Testis (tissue), 2 donors: ENCODE data around the gene CNOT8.

ENCODE experiments used
- CTCF ChIP-seq, 3 experiments: fragments of 450-650 bp in 2 of 3; fragments of 200-600 bp in 1 of 3; sonication (generic) in 1 of 3; IDR thresholded peaks; one replicate each; pipeline ENCODE4 v1.5.1; 2016 to 2019; ENCODE audit warnings: antibody characterized with exemption in 3 of 3, mild to moderate bottlenecking in 2 of 3, moderate library complexity in 1 of 3
- POLR2A ChIP-seq: fragments of 450-650 bp; IDR thresholded peaks from one replicate; pipeline ENCODE4 v1.6.1; 2017; ENCODE audit warnings: antibody characterized with exemption, mild to moderate bottlenecking, moderate library complexity

GRCh38 chr5:154818471-154819116, 39.8 kb upstream of the CNOT8 start:
- TF ChIP-seq POLR2A (no peak), CTCF (IDR thresholded peaks at IDR 0.05) (no peak)
